Neural cell (in vitro differentiated cells): ENCODE data around the gene CABP5. TPM values are rescaled to one million over a fixed set of nuclear protein-coding genes. Genes with fewer than 3 reads are reported as not detected.

Experiments used
- H2AFZ ChIP-seq: fragments of 200-600, 300-800 bp; sonication (generic), shearing (Covaris generic); 2 replicates; pipeline ENCODE4 v1.6.0; 2014; ENCODE audit warnings: low read depth, mild to moderate bottlenecking, antibody characterized with exemption, low read length, moderate library complexity
- H3F3A ChIP-seq: fragments of 200-600 bp; shearing (Covaris generic); 2 replicates; pipeline ENCODE4 v1.6.1; 2016; ENCODE audit warnings: mild to moderate bottlenecking, moderate library complexity, mixed read lengths, antibody characterized with exemption, low read length; ENCODE audit not compliant: insufficient read depth, poor library complexity, severe bottlenecking
- H3K27ac ChIP-seq: fragments of 200-600, 300-800 bp; sonication (generic), shearing (Covaris generic); 2 replicates; pipeline ENCODE4 v1.5.1; 2014; ENCODE audit warnings: mild to moderate bottlenecking, low read length, moderate library complexity
- H3K27me3 ChIP-seq: fragments of 300-800, 200-600 bp; sonication (generic), shearing (Covaris generic); 2 replicates; pipeline ENCODE4 v1.6.0; 2014; ENCODE audit warnings: mild to moderate bottlenecking, low read depth, low read length, moderate library complexity; ENCODE audit not compliant: insufficient read depth
- H3K36me3 ChIP-seq: fragments of 300-800, 200-600 bp; sonication (generic), shearing (Covaris generic); 2 replicates; pipeline ENCODE4 v1.5.1; 2014; ENCODE audit warnings: mild to moderate bottlenecking, antibody characterized with exemption, low read length, moderate library complexity; ENCODE audit not compliant: insufficient read depth
- H3K4me2 ChIP-seq: fragments of 300-800, 200-600 bp; sonication (generic), shearing (Covaris generic); 2 replicates; pipeline ENCODE4 v1.6.0; 2014; ENCODE audit warnings: mild to moderate bottlenecking, low read length
- H3K4me3 ChIP-seq: fragments of 300-800, 200-600 bp; sonication (generic), shearing (Covaris generic); 2 replicates; pipeline ENCODE4 v1.5.1; 2014; ENCODE audit warnings: mild to moderate bottlenecking, low read length, moderate library complexity
- H3K79me2 ChIP-seq: fragments of 200-600 bp; shearing (Covaris generic); replicated peaks from 2 replicates; pipeline ENCODE4 v1.6.0; 2014; ENCODE audit warnings: mild to moderate bottlenecking, low read length, moderate library complexity; ENCODE audit not compliant: insufficient read depth
- H3K9ac ChIP-seq: fragments of 300-800, 200-600 bp; sonication (generic), shearing (Covaris generic); 2 replicates; pipeline ENCODE4 v1.6.1; 2016; ENCODE audit warnings: mild to moderate bottlenecking, low read length, mixed read lengths
- H3K9me2 ChIP-seq: fragments of 200-600 bp; shearing (Covaris generic); 2 replicates; pipeline ENCODE4 v1.6.1; 2016; ENCODE audit warnings: mild to moderate bottlenecking, low read length, mixed read lengths; ENCODE audit not compliant: insufficient read depth
- H3K9me3 ChIP-seq: fragments of 200-600, 300-800 bp; sonication (generic), shearing (Covaris generic); 2 replicates; pipeline ENCODE4 v1.6.1; 2016; ENCODE audit warnings: mild to moderate bottlenecking, mixed run types, low read length, moderate library complexity, mixed read lengths
- H4K20me1 ChIP-seq: fragments of 200-600 bp; shearing (Covaris generic); 2 replicates; pipeline ENCODE4 v1.6.1; 2016; ENCODE audit warnings: mild to moderate bottlenecking, mixed run types; ENCODE audit not compliant: insufficient read depth
- EP300 ChIP-seq: fragments of 450-650 bp; conservative IDR thresholded peaks from 2 replicates; pipeline ENCODE4 v1.6.1; 2014; ENCODE audit warnings: antibody characterized with exemption, mild to moderate bottlenecking, moderate library complexity; ENCODE audit not compliant: poor library complexity, severe bottlenecking
- EZH2 ChIP-seq: fragments of 200-600, 300-800 bp; shearing (Covaris generic), sonication (generic); IDR thresholded peaks from 2 replicates; pipeline ENCODE4 v1.6.1; 2014; ENCODE audit warnings: antibody characterized with exemption, low read length, borderline replicate concordance, mild to moderate bottlenecking; ENCODE audit not compliant: insufficient read depth, poor library complexity, severe bottlenecking
- MXI1 ChIP-seq: fragments of 450-650 bp; conservative IDR thresholded peaks from 2 replicates; pipeline ENCODE4 v1.6.1; 2014; ENCODE audit warnings: antibody characterized with exemption, mild to moderate bottlenecking; ENCODE audit not compliant: poor library complexity, severe bottlenecking
- POLR2AphosphoS5 ChIP-seq: IDR thresholded peaks from 2 replicates; pipeline ENCODE4 v1.6.1; 2012
- RAD21 ChIP-seq: fragments of 450-650 bp; conservative IDR thresholded peaks from 2 replicates; pipeline ENCODE4 v1.6.1; 2014; ENCODE audit warnings: antibody characterized with exemption, mild to moderate bottlenecking, moderate library complexity
- REST ChIP-seq: IDR thresholded peaks from 2 replicates; pipeline ENCODE4 v1.6.1; 2012; ENCODE audit warnings: borderline replicate concordance
- SMC3 ChIP-seq: fragments of 450-650 bp; conservative IDR thresholded peaks from 2 replicates; pipeline ENCODE4 v1.6.1; 2014; ENCODE audit warnings: antibody characterized with exemption, mild to moderate bottlenecking, moderate library complexity; ENCODE audit not compliant: poor library complexity
- TAF1 ChIP-seq: IDR thresholded peaks from 2 replicates; pipeline ENCODE4 v1.6.1; 2012; ENCODE audit warnings: low read depth
- polyA plus RNA-seq: library from polyadenylated mRNA; depleted of rRNA; stranded (reverse); fragments of >200 nt; gene quantifications from 2 replicates; pipeline ENCODE4 v1.2.3, GENCODE V29; 2014
- TF ChIP-seq, protein P1 (sequence below): fragments of 450-650 bp; IDR thresholded peaks from 2 replicates; pipeline ENCODE4 v1.5.1; 2014; ENCODE audit warnings: antibody characterized with exemption, mild to moderate bottlenecking, moderate library complexity; ENCODE audit not compliant: poor library complexity, severe bottlenecking

Gene CABP5
- polyA plus RNA-seq, 1 donor from 2014 or later = not detected

GRCh38 chr19:48023518-48023917 lies 20.4 kb downstream of the CABP5 start:
- H2AFZ ChIP-seq = no peak overlapping the region
- TF ChIP-seq MXI1 (no peak), EZH2 (no peak), TAF1 (no peak), RAD21 (no peak), POLR2AphosphoS5 (no peak)
- no peaks in the 10 kb centered on the region for H3K9me3 ChIP-seq
- H3K79me2 ChIP-seq = no peaks in the 10 kb centered on the region
- H3K4me3 ChIP-seq = no peak overlapping the region
- no peak overlapping the region for H3K4me2 ChIP-seq
- H3K36me3 ChIP-seq = no peaks in the 10 kb centered on the region
- no peak overlapping the region for H3K27ac ChIP-seq
- H3F3A ChIP-seq = no peaks in the 10 kb centered on the region
- no peaks in the 10 kb centered on the region for H4K20me1 ChIP-seq
- H3K9me2 ChIP-seq = no peaks in the 10 kb centered on the region
- H3K27me3 ChIP-seq = no peaks in the 10 kb centered on the region
- H3K9ac ChIP-seq = no peak overlapping the region

DNA sequence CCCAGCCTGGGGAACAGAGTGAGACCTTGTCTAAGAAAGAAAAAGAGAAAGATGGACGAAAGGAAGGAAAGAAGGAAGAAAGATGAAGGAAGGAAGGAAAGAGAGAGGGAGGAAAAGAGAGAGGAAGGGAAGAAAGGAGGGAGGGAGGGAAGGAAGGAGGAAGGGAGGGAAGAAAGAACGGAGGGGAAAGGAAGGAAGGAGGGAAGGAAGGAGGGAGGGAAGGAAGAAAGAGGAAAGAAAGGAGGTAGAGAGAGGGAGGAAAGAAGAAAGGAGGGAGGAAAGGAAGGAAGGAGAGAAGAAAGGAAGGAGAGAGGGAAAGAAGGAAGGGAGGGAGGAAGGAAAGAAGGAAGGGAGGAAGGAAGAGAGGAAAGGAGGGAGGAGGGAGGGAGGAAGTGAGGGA lies 20.9 kb downstream of the CABP5 start:
- Histone ChIP-seq H3K79me2 (no peaks in the 10 kb centered on the region), H3K27me3 (no peaks in the 10 kb centered on the region), H3K27ac (no peak overlapping the region), H3F3A (no peaks in the 10 kb centered on the region), H3K36me3 (no peaks in the 10 kb centered on the region), H3K9ac (no peak overlapping the region), H3K4me2 (no peak overlapping the region), H4K20me1 (no peaks in the 10 kb centered on the region), H3K9me3 (no peaks in the 10 kb centered on the region), H2AFZ (no peak overlapping the region), H3K9me2 (no peaks in the 10 kb centered on the region), H3K4me3 (no peak overlapping the region)
- TF ChIP-seq EP300 = no peak
- TF ChIP-seq EZH2 = no peak
- no peak for TF ChIP-seq POLR2AphosphoS5
- no peak for TF ChIP-seq SMC3
- TF ChIP-seq REST = no peak
- no peak for TF ChIP-seq MXI1
- TF ChIP-seq RAD21 = no peak
- TF ChIP-seq, protein P1, sequence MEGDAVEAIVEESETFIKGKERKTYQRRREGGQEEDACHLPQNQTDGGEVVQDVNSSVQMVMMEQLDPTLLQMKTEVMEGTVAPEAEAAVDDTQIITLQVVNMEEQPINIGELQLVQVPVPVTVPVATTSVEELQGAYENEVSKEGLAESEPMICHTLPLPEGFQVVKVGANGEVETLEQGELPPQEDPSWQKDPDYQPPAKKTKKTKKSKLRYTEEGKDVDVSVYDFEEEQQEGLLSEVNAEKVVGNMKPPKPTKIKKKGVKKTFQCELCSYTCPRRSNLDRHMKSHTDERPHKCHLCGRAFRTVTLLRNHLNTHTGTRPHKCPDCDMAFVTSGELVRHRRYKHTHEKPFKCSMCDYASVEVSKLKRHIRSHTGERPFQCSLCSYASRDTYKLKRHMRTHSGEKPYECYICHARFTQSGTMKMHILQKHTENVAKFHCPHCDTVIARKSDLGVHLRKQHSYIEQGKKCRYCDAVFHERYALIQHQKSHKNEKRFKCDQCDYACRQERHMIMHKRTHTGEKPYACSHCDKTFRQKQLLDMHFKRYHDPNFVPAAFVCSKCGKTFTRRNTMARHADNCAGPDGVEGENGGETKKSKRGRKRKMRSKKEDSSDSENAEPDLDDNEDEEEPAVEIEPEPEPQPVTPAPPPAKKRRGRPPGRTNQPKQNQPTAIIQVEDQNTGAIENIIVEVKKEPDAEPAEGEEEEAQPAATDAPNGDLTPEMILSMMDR = no peak
- no peak for TF ChIP-seq TAF1
